Colonic mucosa (tissue), 4 donors: ENCODE measurements around the gene KLHDC7A. TPM values are rescaled to one million over a fixed set of nuclear protein-coding genes. Genes with fewer than 3 reads are reported as not detected.

Source experiments
- DNase-seq: peaks from one replicate; pipeline ENCODE4 v3.0.0-alpha.2; 2020
- H3K27ac ChIP-seq: fragments of 200-600 bp; one replicate; pipeline ENCODE4 v1.8.0; 2021
- H3K27me3 ChIP-seq: fragments of 200-600 bp; one replicate; pipeline ENCODE4 v1.8.0; 2021
- H3K36me3 ChIP-seq: fragments of 200-600 bp; one replicate; pipeline ENCODE4 v1.8.0; 2021
- H3K4me1 ChIP-seq: fragments of 200-600 bp; one replicate; pipeline ENCODE4 v1.8.0; 2021; ENCODE audit warnings: mild to moderate bottlenecking
- H3K4me3 ChIP-seq: fragments of 200-600 bp; one replicate; pipeline ENCODE4 v1.8.0; 2021
- H3K9ac ChIP-seq, 2 donors: one replicate each; pipeline ENCODE4 v1.7.0; 2013; ENCODE audit warnings: control low read depth in 2 of 2, low read depth in 2 of 2, low read length in 2 of 2
- H3K9me3 ChIP-seq: fragments of 200-600 bp; one replicate; pipeline ENCODE4 v1.8.0; 2021
- intact Hi-C: fragments of 100-400 bp; cut with DNase I; formaldehyde crosslinking; loops from one replicate; pipeline ENCODE4 v1.14.1; 2022
- total RNA-seq, 2 donors: library from RNA; stranded (reverse); fragmentation: NEBNext Ultra II Directional in 1 of 2; extraction: Animal tissue kit (Norgen Biotek cat#: 25700) in 1 of 2; gene quantifications; one replicate each; pipeline ENCODE4 v1.2.1, GENCODE V29; 2021
- TF ChIP-seq, protein P1 (sequence below): fragments of 200-600 bp; IDR thresholded peaks from one replicate; pipeline ENCODE4 v1.8.0; 2022; ENCODE audit warnings: antibody characterized with exemption, mild to moderate bottlenecking
- donor health status: healthy.
- donor health status: DM: no; HTN: no; CAD: no.
- donor health status: DM: no; HTN: no; CAD: no.

KLHDC7A gene
- total RNA-seq, 2 donors from 2014 or later, result 1.0 to 2.2 TPM

DNA sequence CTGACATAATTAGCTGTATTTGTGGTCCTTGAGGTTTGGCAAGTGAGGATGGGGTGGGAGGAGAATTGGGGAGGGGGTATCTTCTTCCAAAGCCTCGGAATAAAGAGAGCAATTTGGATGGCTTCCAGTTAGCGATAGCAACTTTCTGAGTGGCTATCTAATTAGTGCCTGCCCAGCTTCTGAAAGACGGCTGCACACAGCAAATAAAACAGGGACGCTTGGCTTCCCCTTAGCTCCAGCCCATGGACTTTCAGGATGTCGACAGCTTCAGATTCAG lies 31.1 kb downstream of the KLHDC7A start:
- Histone ChIP-seq H3K36me3 (no peaks in the 10 kb centered on the region), H3K27ac (no peak overlapping the region), H3K4me3 (no peak overlapping the region), H3K9me3 (no peaks in the 10 kb centered on the region), H3K9ac (no peak overlapping the region), H3K4me1 (no peaks in the 10 kb centered on the region), H3K27me3 (no peaks in the 10 kb centered on the region)
- no peak for DNase-seq
- intact Hi-C loops, result no loop called here
- TF ChIP-seq, protein P1, sequence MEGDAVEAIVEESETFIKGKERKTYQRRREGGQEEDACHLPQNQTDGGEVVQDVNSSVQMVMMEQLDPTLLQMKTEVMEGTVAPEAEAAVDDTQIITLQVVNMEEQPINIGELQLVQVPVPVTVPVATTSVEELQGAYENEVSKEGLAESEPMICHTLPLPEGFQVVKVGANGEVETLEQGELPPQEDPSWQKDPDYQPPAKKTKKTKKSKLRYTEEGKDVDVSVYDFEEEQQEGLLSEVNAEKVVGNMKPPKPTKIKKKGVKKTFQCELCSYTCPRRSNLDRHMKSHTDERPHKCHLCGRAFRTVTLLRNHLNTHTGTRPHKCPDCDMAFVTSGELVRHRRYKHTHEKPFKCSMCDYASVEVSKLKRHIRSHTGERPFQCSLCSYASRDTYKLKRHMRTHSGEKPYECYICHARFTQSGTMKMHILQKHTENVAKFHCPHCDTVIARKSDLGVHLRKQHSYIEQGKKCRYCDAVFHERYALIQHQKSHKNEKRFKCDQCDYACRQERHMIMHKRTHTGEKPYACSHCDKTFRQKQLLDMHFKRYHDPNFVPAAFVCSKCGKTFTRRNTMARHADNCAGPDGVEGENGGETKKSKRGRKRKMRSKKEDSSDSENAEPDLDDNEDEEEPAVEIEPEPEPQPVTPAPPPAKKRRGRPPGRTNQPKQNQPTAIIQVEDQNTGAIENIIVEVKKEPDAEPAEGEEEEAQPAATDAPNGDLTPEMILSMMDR, result no peak

DNA sequence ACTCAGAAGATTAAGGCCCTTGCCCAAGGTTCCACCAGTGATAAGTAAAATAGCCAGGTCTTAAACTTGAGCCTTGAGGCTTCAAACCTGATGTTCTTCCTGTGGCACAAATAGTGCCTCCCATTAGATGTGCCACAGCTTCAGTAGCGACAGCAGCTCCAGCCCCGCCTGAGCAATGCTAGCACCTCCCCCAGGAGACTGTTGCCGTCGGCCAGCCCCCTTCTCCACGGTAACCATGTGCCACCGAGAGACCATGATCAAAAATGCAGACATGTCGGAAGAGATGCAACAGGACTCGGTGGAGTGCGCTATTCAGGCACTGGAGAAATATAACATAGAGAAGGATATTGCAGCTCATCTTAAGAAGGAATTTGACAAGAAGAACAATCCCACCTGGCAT lies 32.2 kb downstream of the KLHDC7A start:
- TF ChIP-seq, protein P1, result no peak
- intact Hi-C loops, result no loop called here
- Histone ChIP-seq H3K4me1 (no peaks in the 10 kb centered on the region), H3K27me3 (no peaks in the 10 kb centered on the region), H3K4me3 (no peak overlapping the region), H3K9ac (no peak overlapping the region), H3K36me3 (no peaks in the 10 kb centered on the region), H3K9me3 (no peaks in the 10 kb centered on the region), H3K27ac (no peak overlapping the region)
- DNase-seq, result no peak

DNA sequence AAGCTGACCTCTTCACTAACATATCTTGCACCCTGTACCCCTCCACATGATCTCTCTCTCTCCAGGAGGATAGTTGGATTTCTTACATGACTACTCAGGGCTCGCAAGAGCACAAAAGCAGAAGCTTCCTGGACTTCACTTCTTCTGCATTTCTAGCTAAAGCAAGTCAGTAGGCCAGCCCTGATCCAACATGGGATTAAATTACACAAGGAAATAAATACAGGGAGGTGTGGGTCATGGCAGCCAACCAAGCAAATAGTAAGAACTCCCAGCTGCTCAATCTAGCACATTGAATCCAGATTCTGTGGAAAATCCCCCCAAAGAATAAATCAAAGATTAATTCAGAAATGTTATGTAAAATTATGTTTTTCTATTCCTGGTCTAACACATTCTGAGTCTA lies 33.3 kb downstream of the KLHDC7A start:
- DNase-seq, result no peak
- TF ChIP-seq, protein P1, result no peak
- no peak overlapping the region for H3K4me3 ChIP-seq
- H3K4me1 ChIP-seq, result no peaks in the 10 kb centered on the region
- H3K9me3 ChIP-seq, result no peaks in the 10 kb centered on the region
- no peaks in the 10 kb centered on the region for H3K27me3 ChIP-seq
- H3K27ac ChIP-seq, result no peak overlapping the region
- H3K36me3 ChIP-seq, result no peaks in the 10 kb centered on the region
- H3K9ac ChIP-seq, result no peak overlapping the region
- intact Hi-C loops, result no loop called here

DNA sequence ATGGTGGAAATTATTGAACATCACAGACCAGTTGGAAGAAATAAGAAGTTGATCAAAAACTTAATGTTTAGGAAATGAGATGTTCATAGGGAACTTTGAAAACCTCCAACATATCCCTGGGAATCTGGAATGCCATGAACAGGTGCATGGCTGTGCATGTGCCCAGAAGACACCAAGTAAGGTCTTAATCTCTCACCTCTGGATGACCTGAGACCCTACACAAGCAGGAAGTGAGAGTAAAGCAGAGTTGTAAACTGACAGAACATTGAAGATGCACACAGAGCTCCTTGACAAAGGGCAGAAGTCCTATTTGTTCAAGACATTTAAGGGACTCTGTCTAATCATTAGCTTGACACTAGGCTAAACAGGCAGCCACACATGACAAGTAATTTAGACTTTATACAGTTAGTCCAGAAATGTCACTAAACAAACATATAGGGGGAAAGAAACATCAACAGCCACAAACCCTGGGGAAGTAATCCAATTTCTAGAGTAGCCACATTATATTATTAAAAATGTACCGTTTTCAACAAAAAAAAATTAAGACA lies 34.5 kb downstream of the KLHDC7A start:
- Histone ChIP-seq H3K27me3 (no peaks in the 10 kb centered on the region), H3K27ac (no peak overlapping the region), H3K4me1 (no peaks in the 10 kb centered on the region), H3K9me3 (no peaks in the 10 kb centered on the region), H3K4me3 (no peak overlapping the region), H3K36me3 (no peaks in the 10 kb centered on the region), H3K9ac (no peak overlapping the region)
- TF ChIP-seq, protein P1, result no peak
- intact Hi-C loops, result no loop called here
- DNase-seq, result no peak

DNA sequence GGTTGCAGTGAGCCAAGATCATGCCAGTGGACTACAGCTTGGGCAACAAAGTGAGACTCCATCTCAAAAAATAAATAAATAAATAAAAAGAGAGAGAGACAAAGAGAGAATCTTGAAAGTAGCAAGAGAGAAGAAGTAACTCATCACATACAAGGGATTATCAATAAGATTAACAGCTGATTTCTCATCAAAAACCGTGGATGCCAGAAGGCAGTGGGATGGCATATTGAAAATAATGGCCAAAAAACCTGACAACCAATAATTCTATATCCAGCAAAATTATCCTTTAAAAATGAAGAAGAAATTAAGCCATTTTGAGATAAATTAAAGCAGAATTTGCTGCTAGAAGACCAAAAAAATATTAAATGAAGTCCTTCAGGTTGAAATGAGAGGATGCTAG lies 35.7 kb downstream of the KLHDC7A start:
- Histone ChIP-seq H3K9me3 (no peaks in the 10 kb centered on the region), H3K9ac (no peak overlapping the region), H3K27ac (no peak overlapping the region), H3K4me3 (no peak overlapping the region), H3K36me3 (no peaks in the 10 kb centered on the region), H3K4me1 (no peaks in the 10 kb centered on the region), H3K27me3 (no peaks in the 10 kb centered on the region)
- intact Hi-C loops, result no loop called here
- no peak for DNase-seq
- TF ChIP-seq, protein P1, result no peak
